Measurements from ENCODE around the gene UBL7. TPM values are rescaled to one million over a fixed set of nuclear protein-coding genes. Genes with fewer than 3 reads are reported as not detected.

The UBL7 gene
- total RNA-seq, 2 donors from 2014 or later: 25.7 to 47.2 TPM

DNA sequence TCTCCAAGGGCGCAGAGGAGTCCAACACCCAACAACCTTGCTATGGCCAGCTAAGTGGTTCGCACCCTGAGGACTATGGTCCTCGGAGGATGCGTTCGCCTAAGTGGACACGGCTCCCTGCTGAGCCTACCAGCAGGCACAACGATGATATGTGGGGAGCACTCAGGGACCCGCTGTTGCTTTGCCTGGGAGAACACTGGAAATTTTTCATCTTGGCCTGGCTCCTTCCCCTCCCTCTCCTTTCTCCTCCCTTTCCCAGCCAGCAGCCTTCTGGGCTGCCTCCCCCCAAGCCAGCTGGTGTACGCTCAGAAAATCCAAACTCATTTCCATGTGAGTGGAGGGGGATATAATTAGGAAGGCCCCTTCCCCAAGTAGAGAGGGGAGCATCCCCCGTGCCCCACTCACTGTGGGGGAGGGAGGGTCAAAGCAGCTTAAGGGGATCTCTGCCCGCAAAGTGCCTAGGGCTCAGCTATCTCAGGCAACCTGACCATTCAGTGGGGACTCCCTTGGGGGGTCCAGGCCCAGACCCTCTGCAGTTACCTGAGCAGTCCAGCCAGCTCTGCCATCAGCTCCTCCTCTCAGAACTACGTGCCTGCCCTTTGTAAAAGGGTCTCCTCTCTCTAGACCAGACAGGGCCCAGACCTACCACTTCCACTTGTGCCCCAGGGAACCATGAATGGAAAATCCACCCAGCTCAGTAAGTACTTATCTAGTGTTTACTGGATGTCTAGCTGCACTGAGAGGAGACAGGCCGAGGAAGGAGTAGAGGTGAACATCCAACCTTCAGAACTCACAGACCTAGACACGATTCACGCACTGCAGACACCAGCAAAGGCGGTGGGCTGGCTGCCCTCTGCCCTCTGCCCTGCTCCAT, 26.5 kb downstream of the UBL7 start:
- no peak for TF ChIP-seq POLR2A (IDR thresholded peaks at IDR 0.05)
- TF ChIP-seq, protein P1, sequence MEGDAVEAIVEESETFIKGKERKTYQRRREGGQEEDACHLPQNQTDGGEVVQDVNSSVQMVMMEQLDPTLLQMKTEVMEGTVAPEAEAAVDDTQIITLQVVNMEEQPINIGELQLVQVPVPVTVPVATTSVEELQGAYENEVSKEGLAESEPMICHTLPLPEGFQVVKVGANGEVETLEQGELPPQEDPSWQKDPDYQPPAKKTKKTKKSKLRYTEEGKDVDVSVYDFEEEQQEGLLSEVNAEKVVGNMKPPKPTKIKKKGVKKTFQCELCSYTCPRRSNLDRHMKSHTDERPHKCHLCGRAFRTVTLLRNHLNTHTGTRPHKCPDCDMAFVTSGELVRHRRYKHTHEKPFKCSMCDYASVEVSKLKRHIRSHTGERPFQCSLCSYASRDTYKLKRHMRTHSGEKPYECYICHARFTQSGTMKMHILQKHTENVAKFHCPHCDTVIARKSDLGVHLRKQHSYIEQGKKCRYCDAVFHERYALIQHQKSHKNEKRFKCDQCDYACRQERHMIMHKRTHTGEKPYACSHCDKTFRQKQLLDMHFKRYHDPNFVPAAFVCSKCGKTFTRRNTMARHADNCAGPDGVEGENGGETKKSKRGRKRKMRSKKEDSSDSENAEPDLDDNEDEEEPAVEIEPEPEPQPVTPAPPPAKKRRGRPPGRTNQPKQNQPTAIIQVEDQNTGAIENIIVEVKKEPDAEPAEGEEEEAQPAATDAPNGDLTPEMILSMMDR (IDR thresholded peaks at IDR 0.05): no peak
- DNase-seq (no peak), ATAC-seq (no peak)
- peak overlapping the region in 3 of 4 donors; percentile 16 to 44 (median 27) for H3K27ac ChIP-seq
- no peaks in the 10 kb centered on the region for H3K36me3 ChIP-seq (replicated peaks in 1 of 2; ENCODE audit: insufficient read depth in 1 of 2, low read depth in 2 of 2)
- H3K9me3 ChIP-seq: no peaks in the 10 kb centered on the region
- 81 to 86% methylated on average over 16 of the region's 16 CpGs for WGBS, 2 donors
- intact Hi-C loops (cut with DNase I): no loop called here
- H3K4me3 ChIP-seq: no peak overlapping the region
- H3K27me3 ChIP-seq: no peaks in the 10 kb centered on the region
- peaks cover 21% of the 10 kb centered on the region for H3K4me1 ChIP-seq

DNA sequence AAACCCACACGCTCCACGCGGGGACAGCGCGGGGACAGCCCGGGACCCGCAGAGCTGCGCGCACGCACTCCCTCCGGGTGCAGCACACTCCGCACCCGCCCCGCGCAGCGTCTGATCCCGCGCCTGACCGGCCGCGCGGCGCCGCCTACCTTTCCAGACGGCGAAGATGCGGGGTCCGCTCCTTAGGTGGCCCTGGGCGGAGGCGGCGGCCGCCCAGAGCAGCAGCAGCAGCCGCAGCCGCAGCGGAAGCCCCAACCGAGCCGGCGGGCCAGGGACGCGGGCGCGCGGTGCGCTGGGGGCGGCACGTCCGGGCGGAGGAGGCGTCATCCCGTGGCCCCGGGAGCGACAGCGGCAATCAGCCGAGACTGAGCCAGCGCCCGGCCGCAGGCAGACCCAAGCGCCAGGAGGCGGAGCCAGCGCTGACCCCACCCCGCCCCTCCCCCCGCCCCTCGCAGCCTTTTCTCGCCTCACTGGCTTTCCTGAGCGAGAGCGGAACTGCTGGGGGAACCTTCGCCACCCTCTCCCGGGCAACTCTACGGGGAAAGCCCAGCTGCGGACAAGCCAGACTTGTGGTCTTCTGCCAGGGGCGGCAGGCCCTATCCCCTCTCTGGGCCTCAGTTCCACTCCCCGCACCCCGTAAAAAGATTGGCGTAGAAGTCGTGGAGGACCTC, 27.2 kb downstream of the UBL7 start, which contains the start of gene SEMA7A:
SEMA7A (minus strand) TSS at position 367 of the 671 bp plus-strand sequence; CDS start at position 327, 40 bp downstream.
- H3K36me3 ChIP-seq (replicated peaks in 1 of 2; ENCODE audit: insufficient read depth in 1 of 2, low read depth in 2 of 2): no peaks in the 10 kb centered on the region
- peak within 1 kb of the TSS in 3 of 4 donors; percentile 27 to 44 (median 44) for H3K27ac ChIP-seq
- H3K4me1 ChIP-seq: peaks cover 21% of the 10 kb centered on the region
- intact Hi-C loops (cut with DNase I): no loop called here
- H3K9me3 ChIP-seq: no peaks in the 10 kb centered on the region
- peak within 1 kb of the TSS; percentile 51 to 70 for H3K4me3 ChIP-seq
- ATAC-seq (peak; percentile 88), DNase-seq (peak; percentile 74 to 84 (median 82))
- TF ChIP-seq, protein P1 (IDR thresholded peaks at IDR 0.05): peak in 1 of 7 experiments; percentile 11
- peak in 2 of 3 donors; percentile 26 to 31 for TF ChIP-seq POLR2A (IDR thresholded peaks at IDR 0.05)
- H3K27me3 ChIP-seq: no peaks in the 10 kb centered on the region
- 5 to 20% methylated on average over 15 to 51 of the region's 75 CpGs for WGBS, 2 donors

DNA sequence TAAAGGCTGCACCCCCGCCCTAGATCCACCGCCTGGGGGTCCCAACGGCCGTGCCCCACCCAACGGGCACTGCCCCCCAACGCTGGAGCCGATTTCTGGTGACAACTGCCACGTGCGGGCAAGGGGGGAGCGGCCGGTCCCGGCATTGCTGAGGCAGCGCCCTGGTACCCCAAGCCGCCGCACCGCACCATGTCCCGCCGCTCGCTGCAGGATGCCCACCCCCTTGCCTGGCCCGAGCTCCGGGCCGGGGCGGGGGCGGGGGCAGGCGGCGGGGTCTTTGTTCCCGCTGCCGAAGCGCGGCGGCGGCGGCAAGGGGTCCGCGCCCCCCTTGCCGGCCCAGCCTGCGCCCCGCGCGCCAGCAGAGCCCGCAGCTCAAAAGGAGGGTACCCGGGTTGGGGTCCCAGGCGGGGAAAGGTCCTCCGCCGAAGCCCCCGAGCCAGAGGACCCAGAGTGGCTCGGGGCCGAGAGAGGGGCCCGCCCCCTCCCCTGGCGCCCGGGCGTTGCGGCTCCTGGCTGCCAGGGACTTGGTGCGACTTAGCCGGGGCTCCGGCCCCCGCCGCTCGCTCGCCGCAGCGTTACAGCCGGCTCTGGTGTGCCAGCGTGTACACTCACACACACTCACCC, 27.9 kb downstream of the UBL7 start:
- no peak for ATAC-seq
- Histone ChIP-seq H3K4me3 (peak overlapping the region; percentile 51 to 70), H3K27ac (peak overlapping the region in 2 of 4 donors; percentile 18 to 20), H3K4me1 (peaks cover 21% of the 10 kb centered on the region), H3K36me3 (replicated peaks in 1 of 2; ENCODE audit: insufficient read depth in 1 of 2, low read depth in 2 of 2) (no peaks in the 10 kb centered on the region), H3K9me3 (no peaks in the 10 kb centered on the region), H3K27me3 (no peaks in the 10 kb centered on the region)
- intact Hi-C loops (cut with DNase I): no loop called here
- 1% methylated on average over 30 of the region's 64 CpGs; no CpG with 5 or more reads in 1 of the 2 donors for WGBS, 2 donors
- no peak for DNase-seq
- no peak for TF ChIP-seq POLR2A (IDR thresholded peaks at IDR 0.05)
- TF ChIP-seq, protein P1 (IDR thresholded peaks at IDR 0.05): no peak

DNA sequence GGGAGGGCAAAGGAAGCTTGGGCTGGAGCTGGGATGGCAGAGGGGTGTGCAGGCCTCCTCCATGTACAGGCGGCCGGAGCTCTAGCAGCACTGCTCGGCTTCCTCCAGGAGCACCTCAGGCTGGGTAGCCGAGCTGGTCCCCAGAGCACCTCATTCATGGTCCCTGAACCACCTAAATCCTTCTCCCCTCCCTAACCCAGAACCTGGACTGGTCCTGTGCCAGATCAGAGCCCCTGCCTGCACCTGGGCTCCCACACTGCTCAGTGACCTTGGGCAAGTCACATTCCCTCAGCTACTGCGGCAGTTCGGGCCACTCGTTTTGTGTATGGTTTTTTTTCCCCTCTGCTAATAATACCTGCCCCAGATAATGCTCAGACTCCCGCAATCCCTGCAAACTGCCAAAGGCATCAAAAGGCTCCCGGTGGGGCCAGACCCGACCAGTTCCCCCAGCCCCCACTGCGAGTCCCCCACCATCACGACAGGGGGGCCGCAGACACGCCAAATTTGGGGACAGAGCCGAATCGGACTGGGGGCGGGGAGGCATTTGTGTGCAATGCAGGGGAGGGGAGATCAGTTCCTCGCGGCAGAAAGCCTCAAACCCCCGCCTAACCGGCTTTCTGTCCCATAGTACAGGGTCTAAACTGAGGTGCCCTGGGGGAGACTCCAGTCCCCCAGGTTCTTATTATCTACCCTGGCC, 28.5 kb downstream of the UBL7 start:
- TF ChIP-seq POLR2A (IDR thresholded peaks at IDR 0.05): no peak
- TF ChIP-seq, protein P1 (IDR thresholded peaks at IDR 0.05): no peak
- H3K9me3 ChIP-seq: no peaks in the 10 kb centered on the region
- intact Hi-C loops (cut with DNase I): no loop called here
- H3K4me1 ChIP-seq: peaks cover 21% of the 10 kb centered on the region
- H3K27me3 ChIP-seq: no peaks in the 10 kb centered on the region
- ATAC-seq (no peak), DNase-seq (no peak)
- 7 to 23% methylated on average over 8 to 21 of the region's 21 CpGs for WGBS, 2 donors
- H3K4me3 ChIP-seq: no peak overlapping the region
- H3K27ac ChIP-seq: no peak overlapping the region
- no peaks in the 10 kb centered on the region for H3K36me3 ChIP-seq (replicated peaks in 1 of 2; ENCODE audit: insufficient read depth in 1 of 2, low read depth in 2 of 2)
